ENCODE measurements around the gene ST14.

The ST14 gene

GRCh38 chr11:130136107-130136506 is 23.5 kb upstream of the ST14 start:
- no peak for DNase-seq (ENCODE audit: low read depth)

- DNase-seq (ENCODE audit: low read depth), result no peak
Measured at GRCh38 chr11:130137999-130138398, 21.6 kb upstream of the ST14 start.

GRCh38 chr11:130139401-130139800 is 20.2 kb upstream of the ST14 start:
- no peak for DNase-seq (ENCODE audit: low read depth)

- DNase-seq (ENCODE audit: low read depth), result no peak
Measured at GRCh38 chr11:130141561-130142341, 17.8 kb upstream of the ST14 start.

GRCh38 chr11:130144141-130144540 is 15.4 kb upstream of the ST14 start:
- DNase-seq (ENCODE audit: low read depth), result no peak

- DNase-seq (ENCODE audit: low read depth), result no peak
Measured at GRCh38 chr11:130144861-130145281, 14.7 kb upstream of the ST14 start.

DNA sequence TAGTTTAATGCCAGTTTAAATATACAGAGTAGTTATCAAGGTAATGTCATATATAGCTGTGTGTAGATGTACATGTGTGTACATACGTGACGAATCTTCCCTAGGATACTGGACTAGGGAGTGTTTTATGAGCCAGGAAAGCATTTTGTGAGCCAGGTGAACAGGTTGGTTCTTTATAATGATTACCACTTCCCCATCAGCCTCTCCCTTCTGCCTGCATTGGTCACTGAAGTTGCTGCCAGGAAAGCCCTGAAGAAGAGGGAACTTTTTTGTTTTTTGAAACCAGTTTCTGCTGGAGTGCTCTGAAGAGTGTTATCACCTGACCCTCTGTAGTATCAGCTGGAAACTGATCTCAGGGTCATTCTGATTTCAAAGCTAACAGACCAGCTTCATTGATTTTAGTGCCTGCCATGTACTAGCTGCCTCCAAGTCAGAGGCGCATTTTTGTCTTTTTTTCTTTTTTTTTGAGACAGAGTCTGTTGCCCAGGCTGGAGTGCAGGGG is 14.2 kb upstream of the ST14 start:
- DNase-seq (ENCODE audit: low read depth), result no peak

- no peak for DNase-seq (ENCODE audit: low read depth)
Measured at GRCh38 chr11:130145975-130146776, 13.4 kb upstream of the ST14 start.

DNA sequence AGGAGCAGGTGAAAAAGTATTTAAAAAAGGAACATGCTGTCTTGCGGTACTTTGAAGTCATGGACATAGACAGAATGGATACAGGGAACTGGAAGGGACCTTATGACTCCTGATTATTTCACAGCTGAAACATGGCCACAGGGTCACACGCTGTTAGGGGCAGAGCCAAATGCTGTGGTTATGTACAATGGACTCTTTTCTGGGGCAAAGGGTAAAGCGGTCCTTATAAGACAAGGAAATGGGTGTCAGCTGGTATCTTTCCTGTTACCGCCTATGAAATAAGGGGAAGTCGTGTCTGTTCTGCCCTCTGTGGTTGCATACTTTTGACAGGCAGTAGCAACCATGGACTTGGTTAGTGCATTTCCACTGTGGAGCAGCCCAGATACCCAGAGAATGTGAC is 12.8 kb upstream of the ST14 start:
- DNase-seq (ENCODE audit: low read depth), result no peak

- no peak for DNase-seq (ENCODE audit: low read depth)
Measured at GRCh38 chr11:130148796-130149326, 10.7 kb upstream of the ST14 start.

- DNase-seq (ENCODE audit: low read depth), result no peak
Measured at GRCh38 chr11:130150790-130151189, 8.8 kb upstream of the ST14 start.

GRCh38 chr11:130151196-130151595 is 8.4 kb upstream of the ST14 start:
- DNase-seq (ENCODE audit: low read depth), result no peak

GRCh38 chr11:130156108-130157022 is 3.2 kb upstream of the ST14 start:
- no peak for DNase-seq (ENCODE audit: low read depth)

DNA sequence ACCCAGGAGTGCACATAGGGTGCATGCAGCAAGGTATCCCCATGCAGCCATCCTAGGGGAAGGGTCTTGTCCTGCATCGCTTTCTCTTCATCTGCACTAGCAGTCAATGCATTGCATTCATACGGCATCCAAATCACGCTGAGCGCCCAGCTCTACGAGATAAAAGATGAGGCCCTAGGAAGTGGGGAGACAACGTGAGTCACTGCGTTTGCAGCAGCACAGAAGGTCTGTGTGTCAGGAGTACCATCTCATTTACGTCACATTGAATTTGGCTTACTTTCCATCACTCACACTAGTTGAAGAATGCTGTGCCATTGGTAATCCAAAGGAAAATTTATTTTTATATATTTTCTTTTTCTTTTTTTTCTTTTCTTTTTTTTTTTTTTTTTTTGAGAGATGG is 2.5 kb upstream of the ST14 start:
- no peak for DNase-seq (ENCODE audit: low read depth)

DNA sequence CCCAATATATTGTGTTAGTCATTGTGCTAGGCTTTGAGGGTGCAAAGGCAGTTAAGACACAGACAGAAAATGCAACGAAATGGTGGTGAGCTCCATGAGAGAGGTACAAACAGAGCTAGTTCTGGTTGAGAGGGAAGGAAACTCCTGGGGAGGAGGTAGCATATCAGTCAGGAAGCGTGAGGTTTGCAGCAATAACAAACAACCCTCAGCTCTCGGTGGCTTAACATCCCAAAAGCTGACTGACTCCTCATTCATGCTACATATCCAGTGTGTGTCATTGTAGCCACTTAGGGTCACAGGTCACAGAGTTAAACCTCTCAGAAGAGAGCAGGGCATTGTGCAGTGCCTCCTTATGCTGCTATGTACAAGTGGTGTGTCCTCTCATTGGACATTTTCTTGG is 1.7 kb upstream of the ST14 start:
- DNase-seq (ENCODE audit: low read depth), result no peak

DNA sequence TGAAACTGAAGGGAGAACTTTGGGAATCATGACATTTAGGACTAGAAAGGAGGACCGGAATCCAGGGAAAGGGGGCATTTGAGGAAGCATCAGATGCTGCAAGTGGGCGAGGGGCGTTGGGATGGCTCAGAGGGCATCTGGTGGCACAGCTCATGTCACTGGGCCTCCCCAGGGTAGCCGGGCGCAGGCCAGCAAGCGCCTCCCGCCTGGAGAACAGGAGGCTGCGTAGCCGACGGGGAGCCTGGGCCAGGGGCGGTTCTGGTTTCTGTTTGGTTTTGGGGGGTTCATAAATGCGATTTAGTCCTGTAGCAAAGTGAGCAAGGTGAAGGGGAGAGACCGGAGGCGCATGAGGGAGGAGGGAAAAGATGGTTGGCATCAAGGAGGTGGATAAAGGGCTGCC is 443 bp upstream of the ST14 start:
- no peak for DNase-seq (ENCODE audit: low read depth)

DNA sequence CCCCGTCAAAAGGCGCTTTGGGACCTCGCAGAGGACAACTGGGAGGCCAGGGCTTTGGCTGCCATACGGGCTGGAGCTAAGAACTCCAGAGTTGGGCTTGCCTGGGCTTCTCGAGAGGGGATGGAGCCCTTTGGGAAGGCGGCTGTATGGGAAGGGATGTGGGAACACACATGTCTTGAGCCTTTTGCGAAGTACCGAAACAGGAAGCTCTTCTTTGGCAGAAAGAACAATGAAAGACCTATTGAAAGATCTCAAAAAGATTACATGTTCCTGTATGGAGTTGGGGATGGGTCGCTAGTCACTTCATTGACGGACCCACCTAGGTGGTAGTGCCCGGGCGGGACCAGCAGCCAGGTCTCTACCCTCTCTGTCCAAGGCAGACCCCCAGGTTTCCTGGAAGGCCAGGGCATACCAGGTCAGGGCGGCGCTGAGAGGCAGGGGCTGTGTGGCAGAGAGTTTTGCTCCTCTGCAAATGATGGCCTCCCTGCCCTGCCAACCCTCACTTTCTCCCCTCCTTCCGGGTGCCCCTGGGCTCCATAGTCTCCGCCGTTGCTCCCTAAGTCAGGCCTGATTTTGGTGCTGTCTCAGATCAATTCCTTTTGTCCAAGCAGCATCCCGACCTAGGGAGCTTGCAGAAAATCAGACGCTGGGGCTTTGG is 1.0 kb downstream of the ST14 start:
- no peak for DNase-seq (ENCODE audit: low read depth)

DNA sequence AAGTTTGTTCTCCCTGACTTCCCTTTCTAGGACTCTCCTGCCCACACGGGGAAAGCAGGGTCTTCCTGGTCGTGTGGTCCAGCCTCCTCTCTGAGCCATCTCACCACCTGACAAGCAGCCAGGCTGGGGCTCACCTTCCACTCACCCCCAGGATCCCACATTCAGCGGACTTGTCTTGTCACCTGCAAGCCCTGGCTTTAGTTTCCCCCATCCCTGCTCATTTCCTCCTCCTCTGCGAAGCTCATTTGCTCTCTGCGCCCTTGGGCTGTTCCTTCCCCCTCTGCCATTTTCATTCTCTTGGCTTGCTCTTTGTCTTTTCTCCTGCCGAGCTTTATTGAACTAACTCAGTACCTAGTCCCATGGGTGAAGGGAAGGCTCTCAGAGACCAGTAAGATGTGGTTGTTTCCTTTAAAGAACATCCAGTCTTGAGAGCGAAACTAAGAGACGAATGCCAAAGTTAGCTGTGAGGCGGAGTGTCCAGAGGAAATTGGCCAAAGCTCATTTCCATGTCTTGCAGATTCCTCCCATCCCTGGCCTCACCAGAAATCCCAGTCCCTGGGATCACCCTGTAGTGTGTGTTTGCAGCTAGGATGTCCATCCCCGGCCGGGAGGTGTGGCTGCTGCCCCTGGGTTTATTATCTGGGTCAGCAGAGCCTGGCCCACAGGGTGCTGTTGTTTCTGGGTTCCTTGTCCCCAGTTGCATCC is 2.0 kb downstream of the ST14 start:
- no peak for DNase-seq (ENCODE audit: low read depth)

- no peak for DNase-seq (ENCODE audit: low read depth)
Measured at GRCh38 chr11:130162733-130163132, 3.2 kb downstream of the ST14 start.

DNA sequence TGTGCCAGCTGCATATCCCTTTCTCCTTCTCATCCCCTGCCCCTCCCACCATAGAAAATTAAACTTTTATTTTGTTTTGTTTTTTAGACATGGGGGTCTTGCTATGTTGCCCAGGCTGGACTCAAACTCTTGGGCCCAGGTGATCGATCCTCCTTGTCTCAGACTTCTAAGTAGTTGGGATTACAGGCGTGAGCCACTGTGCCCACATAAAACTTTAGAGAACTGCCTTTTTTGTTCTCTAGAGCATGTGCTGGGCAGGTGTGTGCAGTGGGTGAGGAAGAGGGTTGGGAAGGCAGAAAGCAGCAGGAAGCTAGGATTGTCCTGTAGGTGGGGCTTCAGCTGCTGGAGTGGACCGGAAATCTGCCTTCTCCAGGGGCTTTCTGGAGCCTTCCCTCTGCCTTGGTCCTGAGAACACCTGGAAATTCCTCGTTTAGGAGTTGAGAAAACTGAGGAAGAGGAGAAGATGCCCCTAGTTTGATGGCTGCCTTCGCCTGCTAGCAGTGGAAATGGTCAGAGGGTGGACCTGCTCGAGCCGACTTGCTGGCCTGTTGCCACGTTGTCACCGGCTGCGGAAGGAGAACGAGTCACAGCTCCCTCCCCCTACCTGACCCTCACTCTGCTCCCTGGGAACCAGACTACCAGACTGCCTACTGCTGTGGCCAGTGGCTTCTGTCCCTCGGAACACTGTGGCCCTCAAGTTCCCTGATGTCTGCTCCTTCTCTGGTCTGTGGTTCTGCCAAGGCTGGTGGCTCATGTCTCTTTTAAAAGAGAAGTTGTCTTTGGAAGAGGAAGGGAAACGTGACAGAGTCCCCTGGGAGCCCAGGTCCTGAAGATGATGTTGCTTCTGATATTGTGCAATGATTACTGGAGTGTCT is 4.0 kb downstream of the ST14 start:
- DNase-seq (ENCODE audit: low read depth), result no peak
